Immature natural killer cell (primary cell): ENCODE results near the gene HOXB2. TPM values are rescaled to one million over a fixed set of nuclear protein-coding genes. Genes with fewer than 3 reads are reported as not detected.
"Not testable (repeated sequence)": the region's sequence is repeated elsewhere in the genome, so short reads cannot be mapped to it uniquely, and the experiment has no call there.

Experiments used
- DNase-seq, 3 donors: peaks; one replicate each; pipeline ENCODE4 v3.0.0; 2022; ENCODE audit warnings: mixed read lengths in 1 of 3
- H3K27ac Mint-ChIP-seq, 6 donors: one replicate each; pipeline ENCODE4 v1.8.0; 2020; ENCODE audit warnings: mixed read lengths in 6 of 6, mild to moderate bottlenecking in 5 of 6, inconsistent platforms in 4 of 6, moderate library complexity in 3 of 6
- H3K27me3 Mint-ChIP-seq, 3 donors: one replicate each; pipeline ENCODE4 v1.8.0; 2020 to 2021; ENCODE audit warnings: low read depth in 3 of 3, mild to moderate bottlenecking in 3 of 3, mixed read lengths in 3 of 3, moderate library complexity in 3 of 3, inconsistent platforms in 1 of 3
- H3K36me3 Mint-ChIP-seq, 3 donors: one replicate each; pipeline ENCODE4 v1.8.0; 2020; ENCODE audit warnings: mixed read lengths in 3 of 3, inconsistent platforms in 2 of 3, mild to moderate bottlenecking in 2 of 3
- H3K4me1 Mint-ChIP-seq, 2 donors: one replicate each; pipeline ENCODE4 v1.8.0; 2020; ENCODE audit warnings: inconsistent platforms in 2 of 2, mild to moderate bottlenecking in 2 of 2, mixed read lengths in 2 of 2, moderate library complexity in 1 of 2
- H3K4me3 Mint-ChIP-seq, 5 donors: one replicate each; pipeline ENCODE4 v1.8.0; 2020; ENCODE audit warnings: mild to moderate bottlenecking in 5 of 5, mixed read lengths in 5 of 5, inconsistent platforms in 3 of 5, moderate library complexity in 3 of 5
- H3K9me3 Mint-ChIP-seq, 6 donors: one replicate each; pipeline ENCODE4 v1.8.0; 2020; ENCODE audit warnings: mild to moderate bottlenecking in 6 of 6, mixed read lengths in 6 of 6, inconsistent platforms in 4 of 6, moderate library complexity in 3 of 6
- polyA plus RNA-seq, 3 donors: library from polyadenylated mRNA; unstranded; fragments of 300-500 nt; fragmentation: Illumina TruSeq; gene quantifications; one replicate each; pipeline ENCODE4 v1.2.3, GENCODE V29; 2021

HOXB2 gene
- polyA plus RNA-seq, 3 donors from 2014 or later: 15.9 to 32.6 (median 18.3) TPM

DNA sequence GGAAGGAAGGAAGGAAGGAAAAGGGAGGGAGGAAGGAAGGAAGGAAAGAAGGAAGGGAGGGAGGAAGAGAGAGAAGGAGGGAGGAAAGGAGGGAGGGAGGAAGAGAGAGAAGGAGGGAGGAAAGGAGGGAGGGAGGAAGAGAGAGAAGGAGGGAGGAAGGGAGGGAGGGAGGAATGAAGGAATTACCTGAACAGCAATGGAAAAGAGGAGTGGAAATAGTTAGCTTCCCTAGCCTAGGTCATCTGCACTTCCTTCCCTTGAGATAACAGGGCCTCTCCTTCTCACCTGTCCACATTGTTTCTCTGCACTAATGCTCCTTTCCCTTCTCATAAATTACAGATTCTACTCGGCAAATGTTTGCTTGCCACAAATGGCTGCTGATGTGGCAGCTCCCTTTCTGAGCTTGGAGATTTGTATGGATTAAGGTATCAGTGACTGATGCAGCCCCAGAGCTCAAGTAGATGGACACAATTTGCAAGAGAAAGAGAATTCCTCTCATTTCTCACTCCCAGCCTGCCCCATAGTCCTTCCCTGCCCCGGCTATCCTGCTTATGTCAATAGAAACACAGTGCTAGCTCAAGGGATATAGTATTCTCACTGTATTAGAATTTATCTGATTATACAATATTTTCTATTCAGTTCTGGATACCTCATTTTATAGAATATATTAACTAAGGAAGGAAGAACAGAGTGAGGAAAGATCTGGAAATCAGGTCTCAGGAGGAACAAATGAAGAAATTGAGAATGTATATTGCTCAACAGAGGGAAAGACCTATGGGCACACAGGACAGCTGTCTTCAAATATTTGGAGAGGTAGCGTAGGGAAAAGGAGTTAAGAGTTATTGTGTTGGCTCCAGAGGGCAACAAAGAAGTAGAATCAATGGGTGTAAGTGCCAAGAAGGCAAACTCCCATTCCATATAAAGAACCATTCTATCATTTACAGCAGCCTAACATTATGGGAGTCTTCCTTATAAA, 28.7 kb downstream of the HOXB2 start:
- peaks cover 0 to 5% of the 10 kb centered on the region in 2 donors for H3K4me1 Mint-ChIP-seq

DNA sequence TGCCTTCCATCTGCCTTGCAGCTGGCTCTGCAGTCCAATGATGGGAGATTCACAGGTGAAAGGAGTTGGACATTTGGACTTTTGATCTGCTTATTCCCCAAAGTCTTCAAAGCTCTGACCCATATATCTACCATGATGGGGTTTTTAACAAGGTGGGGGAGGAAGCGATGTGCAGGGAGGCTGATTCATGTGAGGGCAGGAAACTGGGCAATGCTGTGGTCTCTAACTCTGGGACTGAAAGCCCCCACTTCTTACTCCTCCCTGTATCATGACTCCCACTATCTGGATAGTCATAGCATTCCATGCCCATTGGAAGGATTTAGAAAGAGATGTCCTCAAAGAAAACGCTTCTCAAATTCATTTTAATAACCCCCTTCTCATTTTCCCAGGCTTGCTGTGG, 30.4 kb downstream of the HOXB2 start:
- H3K27ac Mint-ChIP-seq: no peak overlapping the region
- H3K9me3 Mint-ChIP-seq: no peaks in the 10 kb centered on the region
- H3K4me1 Mint-ChIP-seq: peaks cover 0 to 8% of the 10 kb centered on the region in 2 donors
- H3K4me3 Mint-ChIP-seq: no peak overlapping the region
- no peaks in the 10 kb centered on the region for H3K36me3 Mint-ChIP-seq
- no peak for DNase-seq
- H3K27me3 Mint-ChIP-seq: peaks cover 6 to 14% (median 7%) of the 10 kb centered on the region in 3 donors

More for the DNA sequence above, 28.7 kb downstream of the HOXB2 start:
- no peak overlapping the region for H3K4me3 Mint-ChIP-seq
- DNase-seq: no peak
- H3K36me3 Mint-ChIP-seq: no peaks in the 10 kb centered on the region
- peaks cover 6 to 13% (median 7%) of the 10 kb centered on the region in 3 donors for H3K27me3 Mint-ChIP-seq
- H3K9me3 Mint-ChIP-seq: no peaks in the 10 kb centered on the region
- no peak overlapping the region for H3K27ac Mint-ChIP-seq

DNA sequence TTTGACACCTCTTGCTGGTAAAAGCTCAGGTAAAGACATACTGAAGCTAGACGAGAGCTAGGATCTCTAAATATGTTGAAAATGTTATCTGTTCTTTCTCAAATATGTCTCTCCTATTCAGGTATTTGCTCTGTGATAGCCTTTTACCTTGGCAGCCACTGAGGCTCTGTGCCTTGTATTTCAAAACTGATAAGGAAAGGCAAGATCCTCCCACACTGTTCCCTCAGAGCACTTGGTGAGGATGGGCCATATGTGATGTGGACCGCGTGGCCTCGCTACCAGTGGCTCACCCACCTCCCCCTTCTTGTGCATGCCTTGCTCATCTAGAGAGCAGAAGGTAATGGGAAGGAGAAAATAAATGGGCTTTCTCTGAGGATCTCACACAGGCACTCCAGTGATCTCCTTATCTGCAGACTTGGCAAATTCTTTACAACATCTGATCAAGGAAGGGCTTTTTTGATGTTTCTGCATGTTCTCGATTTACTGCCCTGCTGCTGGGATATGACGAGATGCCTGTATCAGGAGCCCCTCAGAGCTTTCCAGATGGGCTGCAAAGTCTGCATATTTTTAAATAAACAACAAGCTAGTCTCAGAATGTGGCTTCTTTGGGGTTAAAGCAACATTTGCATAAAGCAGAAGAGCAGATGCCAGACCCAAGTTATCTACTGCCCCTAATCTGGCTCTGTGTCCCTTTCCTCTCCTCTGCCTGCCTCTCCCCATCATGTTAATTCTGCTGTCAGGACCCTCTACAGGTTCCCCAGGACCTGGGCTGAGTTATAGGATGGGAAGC, 31.0 kb downstream of the HOXB2 start:
- Mint-ChIP-seq H3K27me3 (peaks cover 2 to 13% (median 7%) of the 10 kb centered on the region in 3 donors), H3K36me3 (no peaks in the 10 kb centered on the region), H3K4me1 (peaks cover 0 to 8% of the 10 kb centered on the region in 2 donors), H3K27ac (no peak overlapping the region), H3K4me3 (peak overlapping the region in 1 of 5 donors; percentile 83), H3K9me3 (no peaks in the 10 kb centered on the region)
- no peak for DNase-seq

DNA sequence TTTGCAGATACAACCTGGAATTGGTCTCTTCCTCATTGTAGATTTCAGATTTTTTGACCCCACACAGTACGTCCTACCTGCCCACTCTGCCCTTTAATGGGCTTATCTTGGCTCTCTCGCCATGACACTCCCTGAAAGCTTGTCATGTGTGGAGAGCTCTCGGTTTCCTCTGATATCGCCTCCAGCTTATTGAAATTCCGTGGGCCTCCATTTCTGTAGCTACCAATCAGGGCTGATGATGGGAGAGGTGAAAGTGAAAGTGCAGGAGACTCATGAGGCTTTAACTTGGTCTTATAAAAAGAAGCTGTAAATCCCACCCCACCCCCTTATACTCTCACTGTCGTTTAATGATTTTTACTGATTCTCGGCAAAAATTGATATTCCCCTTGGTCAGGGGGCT, 31.8 kb downstream of the HOXB2 start:
- peak in 1 of 3 donors; percentile 19 for DNase-seq
- H3K9me3 Mint-ChIP-seq: no peaks in the 10 kb centered on the region
- peaks cover 4 to 13% (median 7%) of the 10 kb centered on the region in 3 donors for H3K27me3 Mint-ChIP-seq
- H3K4me3 Mint-ChIP-seq: peak overlapping the region in 3 of 5 donors; percentile 35 to 83 (median 70)
- H3K4me1 Mint-ChIP-seq: peaks cover 0 to 8% of the 10 kb centered on the region in 2 donors
- peak overlapping the region in 3 of 6 donors; percentile 43 to 79 (median 77) for H3K27ac Mint-ChIP-seq
- H3K36me3 Mint-ChIP-seq: no peaks in the 10 kb centered on the region

DNA sequence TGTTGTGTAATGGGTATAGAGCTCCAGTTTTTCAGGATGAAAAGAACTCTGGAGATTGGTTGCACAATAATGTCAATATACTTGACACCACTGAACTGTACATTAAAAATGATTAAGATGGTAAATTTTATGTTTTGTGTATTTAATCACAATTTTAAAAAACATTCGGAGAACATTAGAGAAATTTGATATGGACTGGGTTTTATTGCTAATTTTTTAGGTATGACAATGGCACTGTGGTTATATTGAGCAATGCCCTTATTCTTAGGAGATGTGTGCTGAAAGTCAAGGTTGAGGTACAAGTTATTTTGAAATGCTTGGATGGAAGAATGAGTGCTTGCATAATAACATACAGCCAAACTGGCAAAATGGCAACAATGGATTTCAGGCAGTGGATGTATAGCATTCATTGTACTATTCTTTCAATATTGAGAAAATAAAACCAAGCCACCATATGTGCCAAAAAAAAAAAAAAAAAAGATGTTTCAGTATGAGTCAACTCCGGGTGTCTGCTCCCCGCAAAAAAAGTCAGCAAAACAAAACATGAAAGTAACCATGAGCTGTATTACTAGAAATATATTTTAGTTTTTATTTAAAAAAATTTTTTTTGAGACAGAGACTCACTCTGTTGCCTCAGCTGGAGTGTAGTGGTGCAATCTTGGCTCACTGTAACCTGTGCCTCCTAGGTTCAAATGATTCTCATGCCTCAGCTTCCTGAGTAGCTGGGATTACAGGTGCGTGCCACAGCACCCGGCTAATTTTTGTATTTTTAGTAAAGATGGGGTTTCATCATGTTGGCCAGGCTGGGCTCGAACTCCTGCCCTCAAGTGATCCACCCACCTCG, 33.9 kb downstream of the HOXB2 start:
- H3K4me3 Mint-ChIP-seq: no peak overlapping the region
- H3K4me1 Mint-ChIP-seq: peaks cover 4 to 12% of the 10 kb centered on the region in 2 donors
- peak in 1 of 3 donors; percentile 45 for DNase-seq
- no peaks in the 10 kb centered on the region for H3K9me3 Mint-ChIP-seq
- peaks cover 4 to 13% (median 5%) of the 10 kb centered on the region in 3 donors for H3K27me3 Mint-ChIP-seq
- H3K27ac Mint-ChIP-seq: peak overlapping the region in 3 of 6 donors; percentile 35 to 60 (median 52)
- no peaks in the 10 kb centered on the region for H3K36me3 Mint-ChIP-seq

DNA sequence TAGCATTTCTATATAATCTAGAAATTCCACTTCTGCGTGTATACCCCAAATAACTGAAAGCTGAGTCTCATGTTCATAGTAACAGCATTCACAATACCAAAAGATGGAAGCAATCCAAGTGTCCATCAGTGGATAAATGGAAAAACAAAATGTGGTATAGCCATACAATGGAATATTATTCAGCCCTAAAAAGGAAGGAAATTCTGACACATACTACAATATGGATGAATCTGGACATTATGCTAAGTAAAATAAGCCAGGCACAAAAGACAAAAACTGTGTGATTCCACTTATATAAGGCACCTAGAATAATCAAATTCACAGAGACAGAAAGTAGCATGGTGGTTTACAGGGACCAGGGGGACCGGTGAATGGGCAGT, 34.5 kb downstream of the HOXB2 start:
- peak overlapping the region in 1 of 6 donors; percentile 52 for H3K27ac Mint-ChIP-seq
- H3K27me3 Mint-ChIP-seq: peaks cover 2 to 11% (median 4%) of the 10 kb centered on the region in 3 donors
- H3K36me3 Mint-ChIP-seq: no peaks in the 10 kb centered on the region
- H3K4me3 Mint-ChIP-seq: no peak overlapping the region
- no peak for DNase-seq
- H3K9me3 Mint-ChIP-seq: no peaks in the 10 kb centered on the region
- peaks cover 11 to 18% of the 10 kb centered on the region in 2 donors for H3K4me1 Mint-ChIP-seq

DNA sequence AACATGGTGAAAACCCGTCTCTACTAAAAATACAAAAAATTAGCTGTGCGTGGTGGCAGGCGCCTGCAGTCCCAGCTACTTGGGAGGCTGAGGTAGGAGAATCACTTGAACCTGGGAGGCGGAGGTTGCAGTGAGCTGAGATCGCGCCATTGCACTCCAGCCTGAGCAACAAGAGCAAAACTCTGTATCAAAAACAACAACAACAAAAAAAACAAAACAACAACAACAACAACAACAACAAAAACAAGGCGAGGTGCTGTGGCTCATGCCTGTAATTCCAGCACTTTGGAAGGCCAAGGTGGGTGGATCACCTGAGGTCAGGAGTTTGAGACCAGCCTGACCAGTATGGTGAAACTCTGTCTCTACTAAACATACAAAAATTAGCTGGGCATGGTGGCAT, 35.2 kb downstream of the HOXB2 start:
- not testable (repeated sequence) for H3K4me3 Mint-ChIP-seq, H3K27ac Mint-ChIP-seq, DNase-seq, H3K27me3 Mint-ChIP-seq, H3K9me3 Mint-ChIP-seq, H3K36me3 Mint-ChIP-seq
- H3K4me1 Mint-ChIP-seq: peaks cover 16 to 23% of the 10 kb centered on the region in 2 donors

DNA sequence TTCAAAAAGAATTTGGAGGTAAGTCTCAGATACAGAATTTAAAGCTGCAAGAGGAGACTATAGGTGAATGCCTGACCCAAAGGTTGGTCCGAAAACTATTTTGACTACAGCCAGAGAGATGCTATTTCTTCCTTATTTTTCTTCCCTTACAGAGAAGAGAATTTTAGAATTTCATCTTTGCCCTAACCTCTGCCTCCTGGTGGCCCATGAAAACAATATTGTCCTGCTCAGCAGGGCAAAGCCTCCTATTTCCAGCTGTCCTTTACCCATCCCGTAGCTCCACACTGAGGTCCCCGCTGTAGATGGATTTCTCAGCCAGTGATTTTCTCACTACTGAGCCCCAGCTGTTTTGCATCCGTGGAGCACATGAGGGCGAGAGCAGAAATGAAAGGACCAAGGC, 38.7 kb downstream of the HOXB2 start:
- H3K27ac Mint-ChIP-seq: peak overlapping the region; percentile 14 to 92 (median 85)
- peaks cover 16 to 18% of the 10 kb centered on the region in 2 donors for H3K4me1 Mint-ChIP-seq
- no peak overlapping the region for H3K4me3 Mint-ChIP-seq
- H3K36me3 Mint-ChIP-seq: no peaks in the 10 kb centered on the region
- H3K27me3 Mint-ChIP-seq: peaks cover 0 to 7% (median 3%) of the 10 kb centered on the region in 3 donors
- no peak for DNase-seq
- H3K9me3 Mint-ChIP-seq: no peaks in the 10 kb centered on the region

DNA sequence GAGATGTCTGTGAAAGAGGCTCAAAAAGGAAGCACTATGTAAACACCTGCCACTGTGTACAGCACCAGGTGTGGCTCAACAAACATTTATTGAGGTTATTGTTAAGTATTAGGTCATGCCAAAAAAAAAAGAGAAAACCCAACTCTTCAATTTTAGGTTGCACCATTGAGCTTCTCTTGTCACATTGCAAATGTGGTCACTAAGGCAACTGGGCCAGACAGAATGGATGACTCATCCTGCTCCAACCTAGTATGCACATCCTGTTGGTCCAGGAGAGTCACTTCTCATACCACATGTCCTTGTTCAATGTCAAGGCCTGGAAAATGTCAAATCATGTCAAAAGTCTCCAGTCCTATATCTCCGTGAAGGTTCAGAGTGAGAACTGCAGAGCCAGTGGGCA, 39.1 kb downstream of the HOXB2 start:
- H3K4me3 Mint-ChIP-seq: no peak overlapping the region
- peaks cover under 1 to 4% (median 3%) of the 10 kb centered on the region in 3 donors for H3K27me3 Mint-ChIP-seq
- H3K9me3 Mint-ChIP-seq: no peaks in the 10 kb centered on the region
- no peaks in the 10 kb centered on the region for H3K36me3 Mint-ChIP-seq
- peaks cover 16% of the 10 kb centered on the region in 2 donors for H3K4me1 Mint-ChIP-seq
- peak; percentile 63 to 74 (median 64) for DNase-seq
- peak overlapping the region; percentile 14 to 92 (median 85) for H3K27ac Mint-ChIP-seq

DNA sequence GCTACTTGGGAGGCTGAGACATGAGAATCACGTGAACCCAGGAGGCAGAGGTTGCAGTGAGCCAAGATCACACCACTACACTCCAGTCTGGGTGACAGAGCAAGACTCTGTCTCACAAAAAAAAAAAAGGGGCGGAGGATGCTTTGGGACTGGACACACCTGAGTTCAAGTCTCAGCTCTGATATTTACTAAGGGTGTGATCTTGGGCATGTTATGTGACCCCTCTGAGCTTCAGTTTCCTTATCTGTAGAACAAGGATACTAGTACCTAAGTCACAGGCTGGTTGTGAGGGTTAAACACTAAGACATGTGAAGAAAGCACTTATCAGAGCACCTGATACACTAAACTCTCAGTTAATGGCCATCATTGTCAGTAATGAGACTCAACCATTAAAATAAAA, 40.0 kb downstream of the HOXB2 start:
- H3K4me1 Mint-ChIP-seq: peaks cover 15 to 16% of the 10 kb centered on the region in 2 donors

DNA sequence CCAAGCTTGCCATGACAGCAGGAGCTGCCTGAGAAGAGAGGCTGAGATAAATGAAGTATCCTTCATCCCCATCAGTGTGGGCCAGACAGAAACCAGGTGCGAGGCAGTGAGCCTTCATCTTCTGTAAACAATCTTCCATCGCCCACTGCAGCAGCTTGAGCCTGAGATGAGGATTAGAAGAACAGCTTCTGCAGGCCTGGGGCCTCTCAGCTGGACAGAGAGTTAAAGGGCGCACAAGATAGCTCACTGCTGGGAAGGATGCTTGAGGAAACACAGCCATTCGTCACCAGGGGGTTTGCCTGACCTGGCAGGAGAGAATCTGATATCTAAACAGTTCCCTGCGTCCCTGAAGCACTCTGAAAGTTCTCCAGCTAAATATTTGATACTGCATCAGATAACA, 41.2 kb downstream of the HOXB2 start:
- no peak overlapping the region for H3K4me3 Mint-ChIP-seq
- H3K4me1 Mint-ChIP-seq: peaks cover 15 to 16% of the 10 kb centered on the region in 2 donors
- no peak for DNase-seq
- no peak overlapping the region for H3K27ac Mint-ChIP-seq
- H3K36me3 Mint-ChIP-seq: no peaks in the 10 kb centered on the region
- H3K27me3 Mint-ChIP-seq: peaks cover 3 to 6% (median 4%) of the 10 kb centered on the region in 3 donors
- no peaks in the 10 kb centered on the region for H3K9me3 Mint-ChIP-seq

More for the DNA sequence above, 40.0 kb downstream of the HOXB2 start:
- H3K9me3 Mint-ChIP-seq: no peaks in the 10 kb centered on the region
- DNase-seq: no peak
- peaks cover 3 to 6% (median 4%) of the 10 kb centered on the region in 3 donors for H3K27me3 Mint-ChIP-seq
- peak overlapping the region in 5 of 6 donors; percentile 53 to 92 (median 84) for H3K27ac Mint-ChIP-seq
- no peaks in the 10 kb centered on the region for H3K36me3 Mint-ChIP-seq
- peak overlapping the region in 1 of 5 donors; percentile 18 for H3K4me3 Mint-ChIP-seq

DNA sequence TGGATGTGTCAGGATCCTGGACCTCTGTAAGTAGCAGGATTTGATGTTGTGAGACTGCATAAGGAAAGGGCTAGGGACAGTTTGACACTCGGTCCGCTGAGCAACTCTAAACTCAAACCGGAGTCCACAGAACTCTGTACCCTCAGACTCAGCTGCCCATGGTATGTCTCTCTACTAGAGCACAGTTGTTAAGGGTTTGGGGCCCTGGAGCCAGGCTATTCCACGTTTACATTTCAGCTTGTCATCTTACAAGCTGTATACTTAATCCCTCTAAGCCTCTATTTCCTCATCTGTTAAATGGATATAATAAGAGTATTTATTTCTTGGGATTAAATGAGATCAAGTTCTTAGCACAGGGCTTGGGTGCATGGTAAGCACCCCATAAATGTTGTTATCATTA, 42.0 kb downstream of the HOXB2 start:
- no peak for DNase-seq
- H3K27ac Mint-ChIP-seq: no peak overlapping the region
- no peak overlapping the region for H3K4me3 Mint-ChIP-seq
- H3K27me3 Mint-ChIP-seq: peaks cover 2 to 6% (median 4%) of the 10 kb centered on the region in 3 donors
- peaks cover 15 to 16% of the 10 kb centered on the region in 2 donors for H3K4me1 Mint-ChIP-seq
- no peaks in the 10 kb centered on the region for H3K9me3 Mint-ChIP-seq
- H3K36me3 Mint-ChIP-seq: no peaks in the 10 kb centered on the region

DNA sequence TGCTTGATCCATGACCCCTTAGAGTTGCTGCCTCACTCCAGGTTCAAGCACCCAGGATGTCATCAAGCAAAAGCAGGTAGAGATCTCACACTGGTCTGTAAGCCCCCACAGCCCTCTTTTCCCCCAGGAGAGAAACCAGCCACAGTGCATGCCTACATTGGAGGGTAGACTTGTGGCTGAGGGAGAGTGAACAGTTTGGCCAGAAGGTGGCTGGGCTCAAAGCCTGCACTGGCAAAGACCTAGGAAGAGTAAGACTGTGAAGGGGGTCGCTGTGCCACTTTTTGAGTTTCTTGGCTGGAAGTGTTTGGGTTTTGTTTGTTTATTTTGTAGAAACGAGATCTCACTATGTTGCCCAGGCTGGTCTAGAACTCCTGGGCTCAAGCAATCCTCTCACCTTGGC, 42.6 kb downstream of the HOXB2 start:
- no peak for DNase-seq
- H3K4me1 Mint-ChIP-seq: peaks cover 15 to 16% of the 10 kb centered on the region in 2 donors
- H3K4me3 Mint-ChIP-seq: no peak overlapping the region
- no peaks in the 10 kb centered on the region for H3K9me3 Mint-ChIP-seq
- no peak overlapping the region for H3K27ac Mint-ChIP-seq
- no peaks in the 10 kb centered on the region for H3K36me3 Mint-ChIP-seq
- H3K27me3 Mint-ChIP-seq: peaks cover 2 to 6% (median 4%) of the 10 kb centered on the region in 3 donors
